SKM-1 (cell line): ENCODE measurements around the gene ECM1.

Source experiments
- DNase-seq: peaks from one replicate; lab custom pipeline; 2025; ENCODE audit not compliant: unreplicated experiment; lab: John Stamatoyannopoulos, UW

The ECM1 gene

GRCh38 chr1:150557065-150557600, 49.2 kb downstream of the ECM1 start:
- DNase-seq, result no peak

DNA sequence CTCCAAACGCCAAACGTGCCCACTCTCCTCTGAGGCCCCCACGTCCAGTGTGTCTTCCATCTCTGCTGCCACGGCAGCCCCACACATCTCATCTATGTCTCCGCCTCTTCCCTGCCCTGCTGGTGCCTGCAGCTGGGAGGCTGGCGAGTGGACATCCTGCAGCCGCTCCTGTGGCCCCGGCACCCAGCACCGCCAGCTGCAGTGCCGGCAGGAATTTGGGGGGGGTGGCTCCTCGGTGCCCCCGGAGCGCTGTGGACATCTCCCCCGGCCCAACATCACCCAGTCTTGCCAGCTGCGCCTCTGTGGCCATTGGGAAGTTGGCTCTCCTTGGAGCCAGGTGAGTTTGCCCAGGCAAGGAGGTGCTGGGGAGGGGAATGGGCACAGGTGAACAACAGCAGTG, 49.9 kb downstream of the ECM1 start:
- DNase-seq, result no peak

- no peak for DNase-seq
Observed at GRCh38 chr1:150558303-150558704, 50.4 kb downstream of the ECM1 start.

GRCh38 chr1:150558761-150559655, 51.1 kb downstream of the ECM1 start:
- no peak for DNase-seq

DNA sequence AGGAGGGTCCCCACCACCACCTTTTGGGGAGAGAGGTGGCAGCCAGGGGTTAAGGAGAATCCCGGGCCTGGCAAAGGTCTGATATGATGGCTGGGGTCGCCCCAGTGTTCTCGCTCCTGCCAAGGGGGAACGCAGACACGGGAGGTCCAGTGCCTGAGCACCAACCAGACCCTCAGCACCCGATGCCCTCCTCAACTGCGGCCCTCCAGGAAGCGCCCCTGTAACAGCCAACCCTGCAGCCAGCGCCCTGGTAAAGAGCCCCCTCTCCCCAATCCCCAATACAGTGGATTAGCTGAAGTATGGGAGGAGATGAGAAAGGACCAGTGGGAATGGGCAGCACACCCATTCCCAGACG, 51.7 kb downstream of the ECM1 start:
- DNase-seq, result no peak

- DNase-seq, result peak; percentile 43
Observed at GRCh38 chr1:150560011-150560438, 52.1 kb downstream of the ECM1 start.

DNA sequence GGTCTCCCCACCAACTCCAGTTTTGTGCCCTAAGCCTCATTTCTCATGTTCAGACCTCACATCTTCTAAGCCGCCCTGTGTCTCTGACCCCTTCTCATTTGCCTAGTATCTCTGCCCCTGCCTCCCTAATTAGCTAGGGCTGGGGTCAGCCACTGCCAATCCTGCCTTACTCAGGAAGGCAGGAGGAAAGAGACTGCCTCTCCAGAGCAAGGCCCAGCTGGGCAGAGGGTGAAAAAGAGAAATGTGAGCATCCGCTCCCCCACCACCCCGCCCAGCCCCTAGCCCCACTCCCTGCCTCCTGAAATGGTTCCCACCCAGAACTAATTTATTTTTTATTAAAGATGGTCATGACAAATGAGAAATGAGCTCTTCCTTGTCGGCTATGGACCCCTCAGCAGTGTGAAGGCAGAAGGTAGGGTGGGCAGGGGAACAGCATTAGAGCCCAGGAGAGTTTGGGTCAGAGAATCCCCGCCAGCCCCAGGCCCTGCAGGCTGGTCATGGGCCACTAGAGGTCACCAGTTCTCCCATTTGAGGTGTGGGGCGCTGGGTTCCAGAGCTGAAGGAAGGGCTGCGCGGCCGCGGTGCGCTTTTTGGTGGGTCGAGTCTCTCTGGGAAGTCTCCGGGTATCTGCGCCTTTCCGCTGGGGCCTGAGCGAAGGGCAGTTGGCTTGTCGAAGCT, 52.8 kb downstream of the ECM1 start:
- DNase-seq, result peak; percentile 40

GRCh38 chr1:150561254-150561973, 53.5 kb downstream of the ECM1 start:
- DNase-seq, result no peak

- no peak for DNase-seq
Observed at GRCh38 chr1:150561974-150562445, 54.1 kb downstream of the ECM1 start.

DNA sequence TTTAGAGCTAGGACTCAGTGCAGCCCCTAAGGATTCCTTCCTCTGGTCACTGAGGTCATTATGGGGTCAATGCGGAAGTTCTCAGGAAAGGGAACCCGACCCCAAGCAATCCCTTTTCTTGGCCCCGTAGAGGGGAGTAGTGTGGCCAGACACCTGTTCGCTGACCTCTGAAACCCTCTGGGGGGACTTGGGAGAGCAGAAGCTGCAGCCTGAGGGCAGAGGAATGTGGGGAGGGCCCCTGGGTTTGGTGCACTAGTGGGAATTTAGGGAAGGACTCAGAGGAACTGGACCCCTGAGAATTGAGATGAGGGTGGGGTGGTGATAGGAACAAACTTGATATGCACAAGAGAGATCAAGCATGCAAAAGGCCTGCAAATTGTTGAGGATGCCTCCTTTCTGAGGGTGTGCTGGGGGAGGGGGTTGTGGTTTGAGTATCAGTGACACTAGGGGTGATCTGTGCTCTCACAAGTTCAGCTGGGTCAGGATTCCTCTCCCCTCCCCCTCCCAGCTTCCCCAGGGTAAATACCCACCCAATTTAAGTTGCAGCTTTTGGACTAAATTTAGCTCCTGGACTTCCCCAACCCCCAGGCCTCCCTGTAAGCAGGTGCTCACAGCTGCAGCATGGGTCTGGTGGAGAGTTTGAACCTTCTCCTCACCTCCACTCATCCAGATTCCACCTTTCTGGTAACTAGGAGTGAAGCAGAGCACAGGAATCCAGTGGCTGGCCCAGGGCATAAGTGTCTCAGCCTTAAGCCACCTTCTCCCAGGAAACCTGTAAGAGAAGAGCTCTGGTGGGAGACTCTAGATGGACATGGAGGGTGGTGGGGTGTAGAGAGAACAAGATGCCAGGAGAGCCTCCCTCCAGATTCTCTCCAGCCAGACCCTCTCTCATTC, 54.8 kb downstream of the ECM1 start:
- DNase-seq, result no peak
